Kidney tubule cell (primary cell): ENCODE results near the gene EPHB6.

Experiments
- DNase-seq: peaks from one replicate; pipeline ENCODE4 v3.0.0-alpha.2; 2018; ENCODE audit warnings: low spot score

EPHB6 gene

GRCh38 chr7:142833174-142834048 lies 21.5 kb upstream of the EPHB6 start:
- peak; percentile 9 for DNase-seq

DNA sequence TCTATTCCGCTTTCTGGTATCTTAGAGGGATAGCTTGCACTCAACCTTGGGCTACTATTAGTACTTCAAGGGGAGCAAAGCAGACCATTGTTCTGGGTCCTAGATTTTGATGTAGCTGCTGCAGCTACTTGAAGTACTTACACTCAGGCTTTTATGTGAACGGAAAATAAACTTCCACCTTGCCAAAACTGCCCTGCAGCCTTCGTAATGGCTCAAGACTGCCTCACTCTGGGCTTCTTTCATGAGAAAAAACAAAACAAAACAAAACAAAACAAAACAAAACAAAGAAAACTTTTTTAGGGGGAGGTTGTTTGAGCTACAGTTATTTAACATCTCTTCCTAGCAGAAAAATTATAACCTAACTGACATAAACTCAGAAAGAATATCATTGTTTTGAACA lies 19.4 kb upstream of the EPHB6 start:
- DNase-seq, result no peak

DNA sequence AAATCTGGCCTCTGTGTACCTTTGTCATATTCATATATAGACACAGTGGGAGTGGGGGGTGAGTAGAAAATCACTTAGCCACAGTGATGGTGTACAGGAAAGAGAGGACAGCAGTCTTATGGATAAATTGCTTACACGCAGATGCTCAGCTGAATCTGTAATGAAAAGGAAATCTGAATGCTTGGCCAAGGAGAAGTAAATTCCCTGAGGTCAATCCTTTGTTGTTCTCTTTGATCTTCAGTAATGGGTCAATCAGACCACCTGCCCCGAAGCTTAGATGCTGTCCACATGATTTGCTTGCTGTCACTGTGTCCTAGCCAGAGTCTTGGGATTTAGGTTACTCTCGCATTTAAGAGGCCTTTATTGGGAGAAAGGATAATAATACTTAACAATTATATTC lies 18.4 kb upstream of the EPHB6 start:
- DNase-seq, result no peak

- DNase-seq, result no peak
Measured at GRCh38 chr7:142838461-142839213, 16.2 kb upstream of the EPHB6 start.

- DNase-seq, result no peak
Measured at GRCh38 chr7:142842251-142842766, 12.6 kb upstream of the EPHB6 start.

GRCh38 chr7:142847353-142847752 lies 7.5 kb upstream of the EPHB6 start:
- DNase-seq, result no peak

- DNase-seq, result no peak
Measured at GRCh38 chr7:142851269-142851668, 3.6 kb upstream of the EPHB6 start.

DNA sequence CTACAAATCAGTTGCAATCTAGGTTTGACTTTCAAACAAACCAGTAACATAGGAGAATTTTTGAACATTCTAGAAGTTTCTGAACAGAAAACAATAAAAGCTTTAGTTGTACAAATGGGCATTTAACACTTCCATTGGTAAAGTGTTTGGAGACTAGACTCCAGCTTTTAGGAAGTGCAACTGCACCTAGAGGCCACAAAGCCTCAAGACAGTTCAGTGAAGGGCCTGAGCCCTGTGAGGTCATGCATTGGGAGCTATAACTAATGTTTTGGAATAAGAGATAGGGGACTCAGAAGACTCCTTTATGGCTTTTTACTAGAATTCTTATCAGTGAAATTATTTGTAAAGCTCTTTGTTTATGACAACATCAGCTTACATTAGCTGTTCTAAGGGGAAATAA lies 3.0 kb upstream of the EPHB6 start:
- no peak for DNase-seq

GRCh38 chr7:142853739-142854371 lies 1.0 kb upstream of the EPHB6 start:
- peak; percentile 64 for DNase-seq

DNA sequence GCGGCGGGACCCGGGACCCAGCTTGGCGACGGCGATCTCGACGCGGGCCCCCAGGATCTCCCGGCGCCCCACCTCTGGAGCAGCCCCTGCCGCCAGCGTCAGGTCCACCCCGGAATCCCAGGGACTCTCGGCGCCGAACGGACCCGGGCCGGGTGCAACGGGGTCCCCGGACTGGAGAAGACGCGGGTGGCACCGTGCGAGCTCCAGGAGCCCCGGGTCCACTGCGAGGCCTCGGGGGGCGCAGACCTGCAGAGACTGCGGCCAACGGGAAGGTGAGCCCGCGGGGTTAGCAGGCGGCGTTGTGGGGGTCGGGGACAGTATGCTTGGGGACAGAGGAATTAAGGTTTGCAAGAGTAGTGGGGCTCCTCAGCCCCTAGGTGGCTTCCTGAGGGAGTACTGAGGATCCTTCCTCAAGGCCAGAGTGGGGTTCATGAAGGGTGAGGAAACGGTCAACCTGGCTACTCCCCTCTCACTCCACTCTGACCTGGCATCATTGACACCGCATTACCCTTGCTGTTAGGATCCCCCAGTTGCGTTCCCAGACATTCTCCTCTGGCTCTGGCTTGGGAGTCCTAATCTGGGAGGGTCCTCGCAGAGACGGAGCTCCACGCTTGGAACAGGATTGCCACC lies 353 bp downstream of the EPHB6 start:
- no peak for DNase-seq

- DNase-seq, result no peak
Measured at GRCh38 chr7:142855756-142856564, 1.1 kb downstream of the EPHB6 start.

- DNase-seq, result no peak
Measured at GRCh38 chr7:142856565-142857245, 1.8 kb downstream of the EPHB6 start.

GRCh38 chr7:142857625-142858024 lies 2.7 kb downstream of the EPHB6 start:
- DNase-seq, result no peak

DNA sequence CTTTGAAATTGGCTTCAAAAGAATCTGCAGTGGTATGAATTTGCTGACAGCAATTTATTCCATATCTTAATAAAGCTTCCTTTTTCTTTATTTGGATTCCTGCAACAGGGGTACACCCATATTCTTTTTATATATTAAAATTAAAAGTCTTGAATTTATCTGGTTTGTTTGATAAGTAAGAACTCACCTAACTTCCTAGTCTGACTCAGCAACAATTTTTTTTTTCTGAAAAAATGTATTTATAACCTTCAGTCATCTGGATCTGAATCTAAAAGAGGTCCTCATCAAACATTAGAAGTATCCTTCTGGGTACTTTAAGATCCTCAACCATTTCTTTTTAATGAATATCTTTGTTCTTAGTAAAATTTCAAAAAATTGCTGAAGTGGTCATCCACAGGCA lies 4.5 kb downstream of the EPHB6 start:
- DNase-seq, result no peak

GRCh38 chr7:142859829-142860228 lies 5.0 kb downstream of the EPHB6 start:
- DNase-seq, result peak; percentile 14

- no peak for DNase-seq
Measured at GRCh38 chr7:142860968-142861367, 6.1 kb downstream of the EPHB6 start.

DNA sequence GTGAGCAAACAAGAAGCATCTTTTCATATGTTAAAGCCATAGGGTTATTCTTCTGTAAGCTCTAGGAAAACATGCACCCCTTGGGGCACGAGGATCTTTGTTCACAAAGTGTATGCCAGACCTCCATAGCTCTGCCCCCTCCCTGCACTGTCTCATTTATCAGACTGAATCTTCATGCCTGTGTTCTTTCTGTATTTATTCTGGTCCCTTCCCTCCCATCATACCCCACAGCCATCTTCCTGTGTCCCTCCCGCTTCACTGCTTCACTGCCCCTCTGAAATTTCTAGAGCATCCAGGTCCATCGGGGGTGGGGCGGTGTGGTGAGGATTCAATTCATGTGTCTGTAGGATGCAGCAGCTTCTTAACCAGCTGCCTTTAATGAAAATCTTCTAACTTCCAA lies 7.5 kb downstream of the EPHB6 start:
- DNase-seq, result no peak

DNA sequence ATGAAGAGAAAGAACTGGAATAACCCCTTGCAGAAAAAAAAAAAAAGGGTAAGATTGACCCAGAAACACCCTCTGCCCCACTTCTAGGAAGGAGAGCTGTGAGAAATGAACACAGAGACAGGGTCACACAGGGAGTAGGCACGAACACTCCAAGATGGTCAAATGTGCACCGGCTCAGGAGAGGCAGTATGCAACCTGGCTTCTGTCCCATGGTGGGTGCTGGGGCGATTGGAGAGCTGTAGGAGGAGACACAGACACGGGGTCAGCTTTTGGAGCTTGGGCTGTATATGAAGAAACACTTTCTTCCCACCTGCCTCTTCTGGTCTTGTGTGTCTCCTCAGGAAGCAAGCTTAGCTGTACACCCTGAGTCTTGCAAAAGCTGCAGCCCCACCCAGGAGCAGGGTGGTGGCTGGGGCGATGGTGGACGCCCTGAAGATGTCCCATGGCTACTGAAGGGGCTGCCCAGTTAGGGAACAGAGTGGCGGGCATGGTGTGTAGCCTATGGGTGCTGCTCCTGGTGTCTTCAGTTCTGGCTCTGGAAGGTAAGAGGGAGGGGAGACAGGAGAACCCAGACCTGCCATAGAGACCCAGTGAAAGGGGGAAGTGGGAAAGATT lies 8.0 kb downstream of the EPHB6 start:
- DNase-seq, result no peak

- no peak for DNase-seq
Measured at GRCh38 chr7:142863891-142864685, 9.2 kb downstream of the EPHB6 start.
